Measurements from ENCODE around the gene TEX11.
"Not testable (repeated sequence)": the region's sequence is repeated elsewhere in the genome, so short reads cannot be mapped to it uniquely, and the experiment has no call there.

TEX11 gene

GRCh38 chrX:70635227-70635626, 273.3 kb downstream of the TEX11 start:
- Histone ChIP-seq H3K4me3 (ENCODE audit: low read depth, low read length) (no peak overlapping the region), H3K36me3 (replicated peaks) (no peaks in the 10 kb centered on the region), H3K27me3 (replicated peaks) (no peaks in the 10 kb centered on the region), H3K27ac (no peak overlapping the region)
- in situ Hi-C loops (cut with HindIII; ENCODE audit: low pct_ligation_motif_present, low sequenced_read_pairs), result no loop called here
- no peak for DNase-seq
- no peak for TF ChIP-seq CTCF (IDR thresholded peaks at IDR 0.05; ENCODE audit: low read depth, low read length, missing control alignments)

DNA sequence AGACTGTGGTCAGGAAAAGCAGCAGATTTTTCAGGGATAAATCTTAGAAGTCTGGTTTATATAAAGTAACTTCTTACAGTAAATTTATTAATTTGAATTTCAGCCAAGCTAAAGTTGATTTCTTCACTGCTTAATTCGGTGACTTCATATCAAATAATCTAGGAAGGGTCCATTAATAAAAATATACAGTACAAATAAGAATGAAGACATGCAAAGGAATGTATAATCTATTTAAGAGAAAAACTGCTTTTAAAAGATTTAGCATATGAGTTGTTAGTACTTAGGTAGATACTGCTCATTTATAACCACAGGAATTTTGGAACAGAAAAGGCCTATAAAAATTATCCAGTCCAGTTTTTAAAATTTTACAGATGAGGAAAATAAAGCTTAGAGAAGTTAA, 286.8 kb downstream of the TEX11 start:
- no peak for TF ChIP-seq CTCF (IDR thresholded peaks at IDR 0.05; ENCODE audit: low read depth, low read length, missing control alignments)
- in situ Hi-C loops (cut with HindIII; ENCODE audit: low pct_ligation_motif_present, low sequenced_read_pairs), result no loop called here
- Histone ChIP-seq H3K27me3 (replicated peaks) (no peaks in the 10 kb centered on the region), H3K36me3 (replicated peaks) (no peaks in the 10 kb centered on the region), H3K4me3 (ENCODE audit: low read depth, low read length) (no peak overlapping the region), H3K27ac (no peak overlapping the region)
- DNase-seq, result no peak

DNA sequence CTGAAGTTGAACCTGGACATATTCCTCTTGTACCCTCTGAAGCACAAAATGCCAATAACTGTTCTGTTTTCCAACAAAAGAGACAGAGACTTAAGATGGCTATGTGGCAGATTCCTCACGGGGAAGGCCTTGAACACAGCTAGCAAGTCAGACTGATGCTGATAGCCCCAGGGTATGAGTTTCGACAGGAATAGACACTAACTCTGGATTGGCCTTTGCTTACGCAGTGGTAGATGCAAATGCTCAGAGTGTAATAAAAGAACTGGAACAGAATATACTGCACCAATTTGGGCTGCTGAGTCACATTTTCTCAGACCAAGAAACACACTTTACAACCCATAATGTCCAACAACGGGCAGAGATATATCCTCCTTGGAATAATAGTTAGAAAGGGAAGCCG, 290.0 kb downstream of the TEX11 start:
- Histone ChIP-seq H3K27ac (no peak overlapping the region), H3K36me3 (replicated peaks) (no peaks in the 10 kb centered on the region), H3K27me3 (replicated peaks) (no peaks in the 10 kb centered on the region), H3K4me3 (ENCODE audit: low read depth, low read length) (no peak overlapping the region)
- TF ChIP-seq CTCF (IDR thresholded peaks at IDR 0.05; ENCODE audit: low read depth, low read length, missing control alignments), result no peak
- in situ Hi-C loops (cut with HindIII; ENCODE audit: low pct_ligation_motif_present, low sequenced_read_pairs), result no loop called here
- no peak for DNase-seq

DNA sequence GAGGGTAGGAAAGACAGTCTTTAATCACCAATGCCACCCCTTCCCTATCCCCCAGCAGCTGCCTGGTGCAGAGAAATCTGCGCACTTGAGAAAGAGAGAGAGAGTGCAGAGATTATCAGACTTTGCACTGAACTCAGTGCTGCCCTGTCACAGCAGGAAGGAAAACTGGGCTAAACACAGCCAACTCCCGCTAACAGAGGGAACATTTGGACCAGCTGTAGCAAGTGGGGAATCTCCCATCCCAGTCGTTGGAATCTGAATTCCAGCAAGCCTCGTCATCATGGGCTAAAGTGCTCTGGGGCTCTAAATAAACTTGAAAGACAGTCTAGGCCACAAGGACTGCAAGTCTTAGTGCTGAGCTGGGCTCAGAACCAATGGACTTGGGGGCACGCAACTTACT, 295.2 kb downstream of the TEX11 start:
- TF ChIP-seq CTCF (IDR thresholded peaks at IDR 0.05; ENCODE audit: low read depth, low read length, missing control alignments), result no peak
- H3K27ac ChIP-seq, result no peak overlapping the region
- no peaks in the 10 kb centered on the region for H3K36me3 ChIP-seq (replicated peaks)
- no peak overlapping the region for H3K4me3 ChIP-seq (ENCODE audit: low read depth, low read length)
- H3K27me3 ChIP-seq (replicated peaks), result no peaks in the 10 kb centered on the region
- in situ Hi-C loops (cut with HindIII; ENCODE audit: low pct_ligation_motif_present, low sequenced_read_pairs), result no loop called here
- DNase-seq, result peak; percentile 8

DNA sequence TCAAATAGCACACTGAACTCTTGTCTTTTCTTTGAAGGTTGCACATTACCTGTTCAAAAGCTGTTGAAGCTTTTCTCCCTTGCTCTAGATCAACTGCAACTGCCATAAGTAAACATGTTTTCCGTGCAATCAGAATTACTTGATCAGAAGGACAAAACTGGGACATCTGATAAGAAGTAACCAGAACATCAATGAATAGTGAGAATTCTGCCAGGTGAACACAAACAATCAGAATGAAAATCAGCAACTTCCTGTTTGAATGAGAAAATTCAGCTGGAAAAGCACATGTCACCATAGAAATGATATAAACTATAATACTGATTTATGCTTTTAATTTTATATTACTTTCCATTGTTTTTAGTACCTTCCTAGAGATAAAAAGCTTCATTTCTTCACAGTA, 303.2 kb downstream of the TEX11 start:
- Histone ChIP-seq H3K4me3 (ENCODE audit: low read depth, low read length) (no peak overlapping the region), H3K36me3 (replicated peaks) (no peaks in the 10 kb centered on the region), H3K27ac (no peak overlapping the region), H3K27me3 (replicated peaks) (no peaks in the 10 kb centered on the region)
- no peak for DNase-seq
- in situ Hi-C loops (cut with HindIII; ENCODE audit: low pct_ligation_motif_present, low sequenced_read_pairs), result no loop called here
- TF ChIP-seq CTCF (IDR thresholded peaks at IDR 0.05; ENCODE audit: low read depth, low read length, missing control alignments), result no peak

- no peak overlapping the region for H3K27ac ChIP-seq
- H3K36me3 ChIP-seq (replicated peaks), result no peaks in the 10 kb centered on the region
- in situ Hi-C loops (cut with HindIII; ENCODE audit: low pct_ligation_motif_present, low sequenced_read_pairs), result no loop called here
- peak; percentile 37 for DNase-seq
- no peak for TF ChIP-seq CTCF (IDR thresholded peaks at IDR 0.05; ENCODE audit: low read depth, low read length, missing control alignments)
- no peaks in the 10 kb centered on the region for H3K27me3 ChIP-seq (replicated peaks)
- H3K4me3 ChIP-seq (ENCODE audit: low read depth, low read length), result no peak overlapping the region
Measured at GRCh38 chrX:70592091-70592490, 316.4 kb downstream of the TEX11 start.

- H3K36me3 ChIP-seq (replicated peaks); H3K27me3 ChIP-seq (replicated peaks); in situ Hi-C loops (cut with HindIII; ENCODE audit: low pct_ligation_motif_present, low sequenced_read_pairs); DNase-seq; H3K4me3 ChIP-seq (ENCODE audit: low read depth, low read length); H3K27ac ChIP-seq: not testable (repeated sequence)
Measured at GRCh38 chrX:70587158-70587557, 321.4 kb downstream of the TEX11 start.
